NCI-H187 treated with DMSO at 0.1 percent for 48 hours (cell line): ENCODE data around the gene ERBIN.
"Not testable (repeated sequence)": the region's sequence is repeated elsewhere in the genome, so short reads cannot be mapped to it uniquely, and the experiment has no call there.

ENCODE experiments used
- DNase-seq: peaks from one replicate; lab custom pipeline; 2025; lab: John Stamatoyannopoulos, UW

Gene ERBIN

GRCh38 chr5:65926276-65926783 lies at the start of gene ERBIN:
ERBIN (plus strand) TSS chr5:65926575; CDS start chr5:65992719, 66,144 bp downstream.
- DNase-seq, result no peak

GRCh38 chr5:65876970-65877369 lies 49.4 kb upstream of the ERBIN start:
- no peak for DNase-seq

- DNase-seq, result not testable (repeated sequence)
Observed at GRCh38 chr5:65879668-65880256, 46.6 kb upstream of the ERBIN start.

GRCh38 chr5:65880496-65881072 lies 45.8 kb upstream of the ERBIN start:
- DNase-seq, result no peak

- no peak for DNase-seq
Observed at GRCh38 chr5:65882278-65882677, 44.1 kb upstream of the ERBIN start.

- no peak for DNase-seq
Observed at GRCh38 chr5:65883461-65883860, 42.9 kb upstream of the ERBIN start.

- DNase-seq, result no peak
Observed at GRCh38 chr5:65886387-65886786, 40.0 kb upstream of the ERBIN start.

GRCh38 chr5:65892024-65892423 lies 34.4 kb upstream of the ERBIN start:
- not testable (repeated sequence) for DNase-seq

GRCh38 chr5:65892801-65893200 lies 33.6 kb upstream of the ERBIN start:
- no peak for DNase-seq

GRCh38 chr5:65893749-65894430 lies 32.5 kb upstream of the ERBIN start:
- DNase-seq, result no peak

GRCh38 chr5:65895891-65896290 lies 30.5 kb upstream of the ERBIN start:
- DNase-seq, result no peak

- DNase-seq, result no peak
Observed at GRCh38 chr5:65900746-65901145, 25.6 kb upstream of the ERBIN start.

GRCh38 chr5:65902104-65902503 lies 24.3 kb upstream of the ERBIN start:
- DNase-seq, result no peak

GRCh38 chr5:65903581-65903980 lies 22.8 kb upstream of the ERBIN start:
- DNase-seq, result no peak

GRCh38 chr5:65906256-65906655 lies 20.1 kb upstream of the ERBIN start:
- no peak for DNase-seq

GRCh38 chr5:65907135-65907534 lies 19.2 kb upstream of the ERBIN start:
- no peak for DNase-seq

- no peak for DNase-seq
Observed at GRCh38 chr5:65910711-65911110, 15.7 kb upstream of the ERBIN start.

GRCh38 chr5:65912311-65912710 lies 14.1 kb upstream of the ERBIN start:
- no peak for DNase-seq

- DNase-seq, result no peak
Observed at GRCh38 chr5:65913519-65913918, 12.9 kb upstream of the ERBIN start.

GRCh38 chr5:65914641-65915196 lies 11.7 kb upstream of the ERBIN start:
- DNase-seq, result no peak

- DNase-seq, result not testable (repeated sequence)
Observed at GRCh38 chr5:65915661-65916060, 10.7 kb upstream of the ERBIN start.

GRCh38 chr5:65916066-65916465 lies 10.3 kb upstream of the ERBIN start:
- no peak for DNase-seq

- no peak for DNase-seq
Observed at GRCh38 chr5:65916636-65917035, 9.7 kb upstream of the ERBIN start.
